HG03066 (cell line): ENCODE data around the gene ARMC12.
A peak's percentile ranks its signal among the peaks of the same experiment; 100 is the strongest.

Experiments used
- ATAC-seq: cut with Tn5 transposase; IDR thresholded peaks from one replicate; pipeline ENCODE4 v1.9.1; 2021; ENCODE audit warnings: low read depth; ENCODE audit not compliant: unreplicated experiment

Gene ARMC12

DNA sequence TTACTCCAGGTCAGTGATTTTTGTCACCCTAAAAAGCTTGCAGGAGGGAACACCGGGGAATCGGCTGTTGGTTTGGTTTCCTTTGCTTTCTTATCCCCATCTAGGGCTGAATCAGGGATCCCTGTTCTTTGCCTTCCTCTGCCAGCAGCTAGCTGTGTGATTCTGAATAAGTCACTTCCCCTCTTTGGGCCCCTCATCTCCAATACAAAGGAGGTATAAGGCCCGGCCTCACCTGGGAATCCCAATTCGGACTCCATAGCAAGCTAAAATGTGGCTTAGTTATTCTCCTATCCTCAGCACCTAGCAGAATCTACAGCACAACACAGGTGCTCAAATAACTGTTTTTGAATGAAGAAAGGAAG, 18.5 kb upstream of the ARMC12 start:
- no peak for ATAC-seq

DNA sequence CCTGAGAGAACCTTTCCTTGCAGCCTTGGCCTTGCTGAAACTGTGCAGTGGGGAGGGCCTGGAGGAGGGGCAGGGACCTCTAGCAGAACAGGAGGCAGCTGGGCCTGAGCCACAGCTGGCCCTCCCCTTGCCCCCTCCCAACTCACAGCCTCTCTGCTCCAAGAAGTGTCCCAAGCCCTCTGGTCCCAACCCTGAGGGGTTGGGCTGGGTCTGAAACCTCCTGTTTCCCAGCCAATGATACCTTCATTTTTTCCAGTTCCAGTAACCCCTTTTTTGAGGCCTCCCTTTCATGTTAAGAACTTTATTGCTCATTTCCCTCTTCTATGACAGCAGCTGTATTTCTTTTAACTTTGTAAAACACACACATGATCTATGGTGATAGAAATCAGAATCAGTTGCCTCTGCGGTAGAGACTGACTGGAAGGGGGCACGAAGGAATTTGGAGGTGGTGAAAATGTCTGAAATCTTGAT, 17.9 kb upstream of the ARMC12 start:
- no peak for ATAC-seq

- ATAC-seq = peak; percentile 31
These were observed 17.4 kb upstream of the ARMC12 start for GRCh38 chr6:35719404-35719829.

DNA sequence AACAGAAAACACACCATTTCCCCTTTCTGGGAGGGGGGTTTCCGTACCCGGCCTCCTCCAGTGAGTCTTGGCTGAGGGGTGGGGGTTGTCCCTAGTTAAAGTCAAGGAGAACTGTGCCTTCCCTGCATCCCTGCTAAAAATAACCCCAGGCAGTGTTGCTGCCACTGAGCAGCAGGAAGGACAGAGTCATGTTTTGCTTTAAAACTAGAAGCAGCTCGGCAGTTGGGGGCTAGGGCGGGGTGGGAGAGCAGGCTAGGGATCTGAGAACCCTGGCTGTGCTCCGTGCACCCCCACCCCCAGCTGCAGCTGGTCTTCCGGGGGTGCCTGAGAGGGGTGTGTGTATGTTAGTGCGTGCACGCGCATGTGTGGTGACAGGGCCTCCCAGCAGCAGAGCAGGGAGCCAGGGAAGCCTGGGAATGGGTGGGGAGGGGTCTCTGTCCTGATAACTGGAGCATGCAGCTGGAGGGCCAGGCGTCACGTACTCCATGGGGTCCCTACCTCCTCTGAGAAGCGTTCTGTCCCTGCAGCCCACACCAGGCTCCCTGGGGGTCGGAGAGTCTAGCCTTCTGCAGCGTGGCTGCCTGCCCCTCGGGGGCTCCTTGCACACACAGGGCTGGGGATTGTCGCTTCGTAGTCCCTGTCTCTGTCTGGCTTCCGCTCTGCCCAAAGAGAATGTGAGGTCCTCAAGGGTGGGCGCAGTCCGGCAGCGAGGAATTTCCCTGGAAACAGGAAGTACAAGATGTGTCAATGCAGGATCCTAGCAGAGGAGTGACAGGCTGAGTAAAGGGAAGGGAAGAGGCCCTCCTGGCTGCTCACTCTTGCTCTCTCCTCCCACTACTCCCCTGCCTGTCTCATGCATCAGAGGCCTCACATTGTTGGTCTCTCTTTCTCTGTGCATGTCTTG, 16.8 kb upstream of the ARMC12 start:
- peak; percentile 41 for ATAC-seq

DNA sequence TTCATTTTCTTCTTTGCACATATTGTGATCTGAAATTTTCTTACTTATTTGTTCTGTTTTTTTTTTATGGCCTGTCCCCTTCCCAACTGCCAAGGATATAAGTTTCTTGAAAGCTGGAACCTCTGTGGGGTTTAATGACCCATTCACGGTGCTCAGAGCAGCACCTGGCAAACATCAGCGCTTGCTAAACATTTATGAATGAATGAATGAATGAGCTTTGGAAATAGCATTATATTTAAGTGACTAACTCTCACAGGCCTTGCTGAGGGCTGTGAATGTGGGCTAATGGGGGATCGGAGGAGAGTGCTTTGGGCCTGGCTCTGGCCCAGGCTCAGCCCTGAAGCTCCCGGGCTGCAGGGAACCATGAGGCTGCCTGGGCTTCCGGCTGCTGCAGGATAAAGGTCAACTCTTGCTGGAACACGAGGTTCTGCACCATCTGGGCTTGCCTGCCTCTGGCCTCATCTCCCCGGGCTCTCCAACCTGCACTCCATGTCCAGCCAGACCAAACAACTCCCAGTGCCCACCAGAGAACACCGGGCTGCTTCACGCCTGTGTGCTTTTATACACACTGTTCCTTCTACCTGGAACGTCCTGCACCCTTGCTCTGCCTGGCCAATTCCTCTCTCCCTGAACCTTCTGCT, 14.6 kb upstream of the ARMC12 start:
- ATAC-seq = no peak

DNA sequence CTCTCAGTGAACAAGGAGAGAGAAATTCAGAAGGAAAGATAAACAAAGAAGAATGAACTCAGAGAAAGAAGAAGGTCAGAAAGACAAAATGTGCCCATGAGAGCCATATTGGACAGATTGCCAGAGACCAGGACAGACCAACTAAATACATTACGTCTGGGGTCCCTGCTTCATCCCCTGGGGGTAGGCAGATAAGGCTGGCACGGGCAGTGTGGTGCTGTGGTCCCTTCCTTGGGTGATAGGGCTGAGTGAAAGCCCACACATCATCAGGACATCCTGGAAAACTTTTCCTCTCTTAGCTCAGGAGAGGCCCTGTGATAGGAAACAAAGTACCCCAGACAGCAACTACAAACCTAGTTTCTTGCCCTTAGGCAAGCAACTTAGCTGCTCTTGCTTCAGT, 13.2 kb upstream of the ARMC12 start:
- no peak for ATAC-seq

DNA sequence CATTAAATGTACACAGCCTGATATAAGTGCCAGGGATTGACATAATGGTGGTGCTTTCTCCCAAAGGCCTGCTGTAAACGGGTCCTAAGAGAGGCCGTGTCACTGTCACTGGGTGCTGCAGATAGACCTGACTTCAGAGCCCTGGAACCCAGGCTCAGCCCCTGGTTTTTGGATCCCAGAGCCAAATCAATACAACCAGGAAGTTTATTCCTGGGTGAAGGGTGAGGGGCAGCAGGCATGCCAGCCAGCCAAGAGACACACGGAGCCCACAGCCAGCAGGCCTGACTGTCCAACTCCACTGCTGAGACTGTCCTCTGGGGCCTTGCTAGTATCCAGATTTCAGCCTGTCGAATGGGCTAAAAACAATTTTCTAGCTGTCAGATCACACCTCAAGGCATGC, 12.8 kb upstream of the ARMC12 start:
- no peak for ATAC-seq

DNA sequence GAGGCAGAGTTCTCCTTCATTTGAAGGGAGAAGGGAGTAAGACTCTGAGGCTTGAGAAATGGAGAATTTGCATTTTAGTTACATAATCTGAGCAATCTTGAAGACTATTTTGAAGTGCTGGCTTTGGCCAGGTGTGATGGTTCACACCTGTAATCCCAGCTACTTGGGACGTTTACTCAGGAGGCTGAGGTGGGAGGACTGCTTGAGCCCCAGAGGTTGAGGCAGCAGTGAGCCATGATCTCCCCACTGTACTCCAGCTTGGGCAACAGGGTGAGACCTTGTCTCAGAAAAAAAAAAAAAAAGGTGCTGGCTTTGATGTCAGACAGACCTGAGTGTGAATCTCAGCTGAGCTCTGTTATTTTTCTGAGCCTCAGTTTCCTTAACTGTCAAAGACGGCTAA, 12.4 kb upstream of the ARMC12 start:
- no peak for ATAC-seq

- no peak for ATAC-seq
These were observed 11.6 kb upstream of the ARMC12 start for GRCh38 chr6:35725081-35725708.

DNA sequence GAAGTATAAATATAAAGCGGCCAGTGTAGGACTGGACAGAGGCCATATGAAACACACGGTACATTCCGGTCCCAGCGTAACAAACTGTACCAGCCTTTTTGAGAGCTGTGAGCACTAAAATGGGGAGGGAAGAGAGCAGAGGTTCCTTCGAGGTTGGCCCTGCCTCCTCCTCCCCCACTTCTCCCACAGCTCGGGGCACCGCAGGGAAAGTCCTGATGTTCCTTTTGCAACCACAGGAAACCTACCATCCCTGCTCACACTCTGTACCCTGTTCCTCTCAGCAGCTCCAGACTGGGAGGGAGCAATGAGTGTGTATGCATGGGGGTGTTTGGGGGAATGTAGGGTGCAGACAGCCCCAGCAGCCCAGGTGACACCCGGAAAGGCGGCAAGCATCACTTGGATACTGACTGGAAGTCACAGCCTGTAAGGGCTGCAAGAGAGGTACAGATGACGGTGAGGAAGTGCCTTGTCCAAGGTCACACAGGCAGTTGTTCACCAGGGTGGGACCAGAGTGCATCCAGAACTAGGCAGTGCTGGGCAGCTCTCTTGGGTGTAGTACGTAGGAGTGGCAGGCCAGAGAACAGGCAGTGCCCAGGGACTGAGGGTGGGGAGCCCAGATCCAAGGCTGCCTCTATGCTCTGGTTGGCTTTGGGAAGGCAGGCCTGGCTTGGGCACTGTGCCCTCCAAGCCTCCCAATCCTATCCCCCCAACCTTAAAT, 11.0 kb upstream of the ARMC12 start:
- no peak for ATAC-seq

GRCh38 chr6:35727231-35727934, 9.4 kb upstream of the ARMC12 start:
- ATAC-seq = peak; percentile 2

- peak; percentile 47 for ATAC-seq
These were observed 8.7 kb upstream of the ARMC12 start for GRCh38 chr6:35727935-35728682.

- no peak for ATAC-seq
These were observed 7.9 kb upstream of the ARMC12 start for GRCh38 chr6:35728683-35729678.

GRCh38 chr6:35729722-35730121, 7.1 kb upstream of the ARMC12 start:
- ATAC-seq = no peak

DNA sequence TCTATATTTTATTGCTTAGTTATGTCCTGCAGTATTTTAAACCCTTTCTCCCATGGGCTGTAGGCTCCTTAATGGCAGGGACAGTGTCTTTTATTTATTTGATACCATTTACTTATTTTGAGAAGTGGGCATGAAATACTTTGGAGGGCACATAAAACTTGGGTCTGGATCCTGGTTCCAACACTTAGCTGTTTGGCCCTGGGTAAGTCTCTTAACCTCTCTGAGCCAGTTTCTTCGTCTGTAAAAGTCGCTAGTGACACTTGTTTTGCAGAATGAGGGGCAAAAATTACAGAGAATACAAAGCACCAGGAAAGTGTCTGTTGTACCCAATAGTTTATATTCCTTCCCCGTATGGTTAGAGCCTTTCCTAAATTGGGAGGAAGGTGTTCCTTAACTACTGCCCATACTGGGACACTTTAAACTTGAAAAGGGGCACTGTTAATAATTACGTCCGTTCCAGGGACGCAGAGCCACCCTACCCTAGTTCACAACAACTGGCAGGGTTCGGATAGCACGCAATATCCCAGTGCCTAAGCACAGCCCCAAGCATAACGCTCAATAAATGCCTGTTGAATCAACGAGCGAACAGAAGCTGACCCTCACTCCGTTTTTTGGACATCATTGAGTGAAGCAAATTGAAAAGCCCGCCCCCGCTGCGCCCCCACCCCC, 6.0 kb upstream of the ARMC12 start:
- ATAC-seq = no peak

- ATAC-seq = peak; percentile 44
These were observed 5.5 kb upstream of the ARMC12 start for GRCh38 chr6:35731414-35731735.

DNA sequence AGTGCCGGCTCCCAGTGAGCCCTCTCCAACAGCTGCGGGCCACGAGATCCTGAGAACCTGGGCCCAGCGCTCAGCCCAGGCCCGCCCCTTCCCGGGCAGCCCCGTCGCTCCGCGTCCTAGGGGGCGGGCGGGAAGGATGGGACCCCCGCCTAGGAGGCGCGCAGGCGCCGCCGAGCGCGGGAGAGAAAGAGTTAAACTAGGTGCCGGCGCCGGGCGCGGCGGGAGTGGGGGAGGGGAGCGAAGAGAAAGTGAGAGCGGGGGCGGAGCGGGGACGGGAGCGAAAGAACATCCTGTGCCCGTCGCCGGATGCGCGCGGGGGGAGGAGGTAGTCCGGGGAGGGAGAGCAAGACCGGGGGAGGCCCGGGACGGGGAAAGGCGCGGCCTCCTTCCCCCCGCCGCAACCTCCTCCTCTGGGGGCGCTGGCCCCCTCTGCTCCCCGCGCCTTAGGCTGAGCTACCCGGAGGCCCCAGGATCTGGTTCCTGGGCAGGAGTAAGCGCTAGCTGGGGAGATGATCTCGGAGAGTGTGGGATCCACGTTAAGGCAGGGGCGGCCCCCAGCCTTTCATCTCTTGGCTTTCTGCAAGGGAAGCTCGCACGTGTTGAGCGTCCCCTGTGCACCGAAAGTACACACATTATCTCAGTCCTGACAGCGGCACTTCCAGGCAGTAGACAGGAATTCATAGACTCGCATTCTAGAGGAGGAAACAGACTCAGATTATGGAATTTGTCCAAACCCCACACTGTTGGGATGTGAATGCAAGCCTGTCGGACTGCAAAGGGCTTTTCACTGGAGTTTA, 4.9 kb upstream of the ARMC12 start:
- peak; percentile 53 for ATAC-seq
